Ureter (tissue), 1 donor: ENCODE results near the gene TSPAN18. TPM values are rescaled to one million over a fixed set of nuclear protein-coding genes. Genes with fewer than 3 reads are reported as not detected.

Experiments used
- DNase-seq: peaks from one replicate; pipeline ENCODE4 v3.0.0-alpha.2; 2020; ENCODE audit warnings: low spot score
- total RNA-seq: library from RNA; stranded (reverse); gene quantifications from one replicate; pipeline ENCODE4 v1.2.4, GENCODE V29; 2023
- donor health status: DM: yes; HTN: yes; CAD: no.

The TSPAN18 gene
- total RNA-seq, 1 donor from 2014 or later = 19.1 TPM

- DNase-seq = no peak
Observed at GRCh38 chr11:44847316-44847715, 120.6 kb downstream of the TSPAN18 start.

- no peak for DNase-seq
Observed at GRCh38 chr11:44848203-44848962, 121.6 kb downstream of the TSPAN18 start.

DNA sequence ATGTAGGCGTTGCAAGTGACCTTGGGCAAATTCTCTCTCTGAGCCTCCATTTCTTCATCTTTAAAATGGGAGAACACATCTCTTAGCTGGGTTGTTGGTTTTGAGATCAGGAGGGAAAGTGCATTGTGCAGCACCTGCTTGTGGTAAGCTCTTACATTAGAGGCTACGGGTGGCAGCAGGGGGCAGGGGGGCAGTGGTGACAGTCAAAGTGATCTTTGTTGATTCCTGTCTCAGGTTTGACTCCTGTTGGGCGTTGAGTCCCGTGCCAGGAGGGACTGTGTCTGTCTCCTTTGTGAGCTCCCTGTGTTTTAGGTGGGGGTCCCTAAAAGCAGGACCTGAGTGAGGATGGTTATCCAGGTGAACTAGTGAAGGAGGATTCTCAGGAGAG lies 122.2 kb downstream of the TSPAN18 start:
- no peak for DNase-seq

GRCh38 chr11:44849424-44849823 lies 122.7 kb downstream of the TSPAN18 start:
- no peak for DNase-seq

GRCh38 chr11:44849922-44850321 lies 123.2 kb downstream of the TSPAN18 start:
- no peak for DNase-seq

GRCh38 chr11:44851496-44851895 lies 124.7 kb downstream of the TSPAN18 start:
- no peak for DNase-seq

DNA sequence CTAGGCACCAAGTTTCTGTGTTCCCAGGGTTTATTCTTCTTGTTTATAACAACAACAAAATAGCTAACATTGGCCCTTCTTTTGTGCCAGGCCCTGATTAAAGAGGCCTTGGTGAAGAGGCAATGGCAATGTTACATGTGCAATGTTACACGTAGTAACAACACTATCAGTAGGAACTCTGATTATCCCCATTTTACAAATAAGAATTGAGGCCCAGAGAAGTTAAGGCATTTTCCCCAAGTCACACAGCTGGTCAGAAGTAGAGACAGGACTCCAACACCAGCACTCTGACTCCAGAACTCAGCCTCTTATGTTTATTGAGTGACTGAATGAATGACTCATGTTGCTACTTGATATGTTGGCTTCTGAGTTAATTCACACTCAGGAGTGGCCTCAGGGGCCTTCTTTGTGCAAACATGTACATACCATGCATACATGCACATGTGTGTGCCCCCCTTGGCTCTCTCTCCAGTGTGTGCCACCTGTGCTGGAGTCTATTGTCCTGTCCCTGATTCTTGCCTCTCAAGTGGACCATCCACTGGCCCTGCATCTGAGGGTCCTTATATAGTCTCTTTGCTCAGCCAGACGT lies 125.5 kb downstream of the TSPAN18 start:
- no peak for DNase-seq

DNA sequence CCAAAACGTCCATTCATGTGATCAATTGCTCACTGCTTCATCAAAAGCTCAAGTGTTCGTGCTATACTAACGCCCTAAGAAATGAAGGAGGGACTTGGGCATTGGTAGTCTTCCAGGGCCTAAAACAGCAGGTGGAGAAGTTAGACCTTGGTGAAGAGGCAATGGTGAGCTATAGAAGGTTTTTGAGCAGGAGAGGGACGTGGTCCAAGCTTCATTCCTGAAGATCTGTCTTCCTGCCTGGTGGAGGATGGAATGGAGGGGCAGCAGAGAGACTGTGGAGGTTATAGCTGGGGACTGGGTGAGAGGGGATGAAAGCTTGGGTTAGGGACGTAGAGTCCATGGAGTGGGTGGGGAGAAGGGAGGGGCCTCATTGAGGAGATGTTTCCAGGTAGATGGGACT lies 126.2 kb downstream of the TSPAN18 start:
- DNase-seq = no peak

DNA sequence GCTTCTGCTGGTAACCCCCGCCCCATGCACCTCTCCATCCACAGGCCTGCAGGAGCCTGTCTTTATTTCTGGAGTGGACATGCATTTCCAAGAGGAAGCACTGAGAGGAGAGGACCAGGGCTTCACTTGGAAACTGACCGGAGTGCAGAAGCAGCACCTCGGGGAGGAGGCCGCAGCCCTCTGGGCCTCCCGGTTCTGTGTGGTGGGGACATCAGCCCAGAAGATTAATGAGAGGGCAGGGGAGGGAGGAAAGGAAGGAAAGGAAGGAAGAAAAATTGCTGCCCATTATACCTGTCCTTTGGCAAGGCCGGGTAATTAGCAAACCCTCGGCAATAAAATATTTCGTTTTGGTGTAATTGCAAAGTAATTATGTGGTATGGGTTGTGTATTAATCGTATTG lies 126.9 kb downstream of the TSPAN18 start:
- no peak for DNase-seq

- no peak for DNase-seq
Observed at GRCh38 chr11:44854086-44854485, 127.3 kb downstream of the TSPAN18 start.

DNA sequence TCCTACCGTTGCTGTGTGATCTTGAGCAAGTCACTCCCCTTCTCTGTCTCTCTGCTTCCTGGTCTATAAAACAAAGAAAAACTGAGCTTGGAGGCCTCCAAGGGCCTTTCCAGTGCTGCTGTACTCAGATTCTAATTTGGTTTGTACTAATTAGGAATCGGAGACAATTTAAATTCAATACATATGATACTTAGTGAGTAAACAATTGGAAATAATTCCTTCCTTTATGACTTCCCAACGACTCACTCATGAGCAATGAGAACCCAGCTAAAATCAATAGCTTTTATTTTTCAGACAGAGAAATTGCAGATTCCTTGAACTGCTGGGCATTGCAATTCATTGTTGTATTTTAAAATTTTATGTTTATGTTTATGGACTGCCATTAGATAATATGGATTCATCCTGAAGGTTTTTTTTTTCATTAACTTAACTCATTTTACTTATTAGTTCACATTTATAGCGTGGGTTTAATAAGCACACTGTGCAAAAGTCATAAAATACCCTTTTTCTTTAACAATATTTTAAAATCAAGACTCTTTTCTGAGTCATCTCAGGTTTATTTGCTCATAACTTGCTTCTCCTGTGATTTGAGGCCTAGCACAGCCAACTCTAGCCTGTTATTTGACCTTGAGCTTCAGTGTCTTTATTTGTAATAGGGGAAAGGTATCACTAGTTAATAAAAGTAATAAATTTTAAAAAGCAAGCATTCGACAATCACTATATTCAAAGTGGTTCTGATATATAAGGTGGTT lies 128.2 kb downstream of the TSPAN18 start:
- no peak for DNase-seq

DNA sequence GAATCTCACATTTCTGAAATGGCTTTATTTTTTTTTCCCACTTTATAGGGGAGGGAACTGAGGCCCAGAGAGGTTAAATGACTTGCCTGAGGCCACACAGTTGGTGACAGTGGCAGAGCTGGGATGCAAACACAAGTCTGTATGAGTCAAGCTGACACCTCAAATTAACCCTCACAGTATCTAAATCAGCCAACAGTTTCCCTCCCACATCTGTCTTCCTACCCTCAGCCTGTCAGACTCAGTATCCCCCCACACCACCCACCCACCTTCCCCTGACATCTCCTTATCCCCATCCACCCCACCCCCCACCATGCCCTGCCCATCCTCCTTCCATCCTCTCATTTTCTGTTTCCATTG lies 128.7 kb downstream of the TSPAN18 start:
- DNase-seq = no peak

DNA sequence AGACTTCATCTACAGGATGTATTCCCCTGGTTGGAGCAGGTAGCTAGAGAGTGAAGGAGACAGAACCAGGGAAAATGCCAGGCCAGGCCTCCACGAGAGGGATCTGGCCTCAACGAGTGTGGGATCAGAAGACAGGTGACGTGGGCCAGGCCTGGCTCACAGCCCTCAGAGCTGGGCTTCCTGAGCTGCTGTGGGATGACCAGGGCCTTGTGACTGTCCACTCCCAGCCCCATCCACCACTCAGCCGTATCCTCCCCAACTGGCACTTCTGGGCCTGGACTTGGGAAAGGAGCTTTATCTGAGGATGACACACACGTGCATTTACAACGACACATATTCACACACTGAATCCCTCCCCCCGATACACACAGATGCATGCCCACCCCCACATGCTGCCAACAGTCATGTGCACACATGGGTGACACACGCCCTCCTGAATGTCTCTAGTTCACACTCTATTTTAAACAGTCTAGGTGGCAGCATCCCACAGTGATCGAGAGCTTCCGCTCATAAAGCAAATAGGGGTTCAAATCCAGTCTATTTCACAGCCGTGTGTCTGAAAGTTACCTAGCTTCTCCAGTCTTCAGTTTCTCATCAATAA lies 130.8 kb downstream of the TSPAN18 start:
- no peak for DNase-seq

DNA sequence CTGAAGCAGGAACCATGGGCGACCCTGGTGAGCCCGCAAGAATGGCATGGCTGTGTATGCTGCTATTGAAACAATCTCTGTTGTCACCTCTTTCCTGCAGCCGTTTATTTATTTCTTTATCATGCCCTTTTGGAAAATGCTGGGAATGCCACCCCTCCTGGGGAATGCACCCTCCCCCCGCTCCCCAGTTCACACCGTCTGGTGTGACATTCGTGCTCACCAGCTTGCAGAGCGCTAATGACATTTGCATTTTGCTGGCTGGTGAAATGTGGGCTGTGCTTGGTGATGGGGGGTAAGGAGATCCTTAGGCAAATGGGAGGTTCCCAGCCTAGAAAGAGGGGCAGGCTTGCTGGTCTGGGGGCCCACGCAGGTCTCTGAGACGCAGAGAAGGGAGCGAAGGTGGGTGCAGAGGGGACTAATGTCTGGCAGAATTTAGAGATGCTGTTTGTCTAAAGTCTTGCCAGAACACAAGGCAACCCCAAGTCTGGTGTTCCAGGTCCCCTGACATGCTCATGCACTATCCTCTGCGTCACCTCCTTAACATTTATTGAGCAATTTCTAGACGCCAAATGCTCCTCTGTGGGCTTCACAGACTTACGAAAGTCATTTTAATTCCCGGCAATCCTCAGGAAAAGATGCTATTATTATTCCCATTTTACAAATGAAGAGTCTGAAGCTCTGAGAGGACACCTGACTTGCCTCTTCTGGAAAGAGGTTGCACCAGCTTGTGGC lies 132.2 kb downstream of the TSPAN18 start:
- DNase-seq = no peak

DNA sequence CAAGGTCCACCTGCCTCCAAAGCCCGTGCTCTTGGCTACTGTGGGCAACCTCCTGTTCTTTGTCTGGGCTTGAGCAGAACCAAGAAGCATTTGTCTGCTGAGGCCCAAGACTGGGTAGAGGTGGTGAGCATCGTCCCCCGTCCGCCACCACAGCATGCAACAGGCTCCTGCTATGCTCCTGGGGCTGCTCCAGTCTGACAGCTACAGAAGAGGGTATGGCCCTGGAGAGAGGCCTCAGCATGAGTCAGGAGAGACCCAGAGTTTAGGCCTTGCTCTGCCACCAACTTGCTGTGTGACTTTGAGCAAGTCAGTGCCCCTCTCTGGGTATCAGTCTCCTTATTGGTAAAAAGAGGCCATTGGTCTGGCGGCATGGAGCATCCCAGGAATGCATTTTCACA lies 132.8 kb downstream of the TSPAN18 start:
- no peak for DNase-seq

- DNase-seq = no peak
Observed at GRCh38 chr11:44860346-44860745, 133.6 kb downstream of the TSPAN18 start.

DNA sequence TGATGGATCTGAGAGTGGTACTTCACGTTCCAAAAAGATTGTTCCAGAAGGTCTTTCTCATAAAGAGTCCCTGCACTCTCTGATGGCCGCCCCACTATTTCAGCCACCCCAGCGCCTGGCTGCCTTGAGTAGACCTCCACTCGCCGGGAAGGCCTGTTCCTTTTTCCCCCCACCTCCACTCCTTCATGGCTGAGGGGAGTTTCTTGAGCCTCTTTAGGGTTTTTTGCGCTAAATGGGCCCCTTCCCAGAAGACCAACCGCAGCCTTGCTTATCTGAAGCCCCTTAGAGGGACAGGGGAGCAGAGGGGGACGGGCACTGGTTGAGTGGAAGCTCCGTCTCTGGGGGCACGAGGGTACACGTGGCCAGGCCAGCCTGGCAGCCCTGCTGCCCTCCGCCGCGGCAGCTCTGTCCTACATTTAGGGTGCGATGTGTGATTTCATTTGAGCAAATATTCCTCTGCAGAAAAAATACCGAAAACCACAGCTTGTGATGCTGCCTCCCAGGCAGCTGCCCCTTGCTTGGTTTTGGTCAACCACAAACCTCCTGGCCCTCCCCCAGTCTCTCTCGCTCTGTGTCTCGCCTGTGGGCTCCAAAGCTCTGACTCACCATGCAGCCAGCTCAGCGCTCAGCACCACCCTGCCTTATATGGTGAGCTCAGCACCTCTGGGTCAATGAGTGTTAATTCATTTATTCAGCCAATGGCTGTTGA lies 135.2 kb downstream of the TSPAN18 start:
- DNase-seq = peak; percentile 86

GRCh38 chr11:44862558-44863101 lies 135.9 kb downstream of the TSPAN18 start:
- no peak for DNase-seq

DNA sequence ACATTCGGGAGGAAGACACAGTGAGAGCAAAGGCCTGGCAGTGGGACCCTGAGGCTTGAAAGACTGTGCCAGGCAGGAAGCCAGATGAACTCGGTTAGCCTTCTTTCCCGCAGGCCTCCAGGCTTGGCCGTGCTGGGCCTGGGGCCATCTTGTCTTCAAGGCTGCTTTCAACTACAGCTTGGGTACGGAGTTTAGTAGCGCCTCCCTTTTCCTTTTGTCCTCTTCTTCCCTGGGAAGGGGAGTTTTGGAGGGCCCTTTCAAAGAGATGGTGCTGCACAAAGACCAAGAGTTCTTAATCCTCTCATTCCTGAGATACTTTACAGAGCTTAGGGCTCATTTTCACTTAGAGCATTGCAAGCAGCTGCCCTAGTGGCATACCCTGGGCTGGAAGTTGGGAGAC lies 136.5 kb downstream of the TSPAN18 start:
- DNase-seq = no peak

- no peak for DNase-seq
Observed at GRCh38 chr11:44865866-44866272, 139.1 kb downstream of the TSPAN18 start.

- no peak for DNase-seq
Observed at GRCh38 chr11:44866286-44866685, 139.5 kb downstream of the TSPAN18 start.
